GM23248 (cell line): Measurements from ENCODE around the gene PARD3B.

Experiments used
- EZH2 ChIP-seq: fragments of 200-600 bp; sonication (generic); IDR thresholded peaks from 2 replicates; pipeline ENCODE4 v1.6.1; 2018; ENCODE audit warnings: antibody characterized with exemption, mild to moderate bottlenecking; ENCODE audit not compliant: insufficient read depth, poor library complexity, severe bottlenecking
- EZH2phosphoT487 ChIP-seq: fragments of 200-600 bp; sonication (generic); IDR thresholded peaks from 2 replicates; pipeline ENCODE4 v1.6.1; 2018; ENCODE audit warnings: antibody characterized with exemption, moderate library complexity, mild to moderate bottlenecking, low read depth; ENCODE audit not compliant: insufficient read depth

- TF ChIP-seq EZH2 (no peak), EZH2phosphoT487 (no peak)
These were observed 624.2 kb downstream of the PARD3B start for GRCh38 chr2:205169464-205169863.
